HCT116 (cell line): ENCODE results near the gene SAMD1.

Experiments
- ATF3 ChIP-seq: IDR thresholded peaks from 2 replicates; pipeline ENCODE4 v1.6.1; 2012
- CTCF ChIP-seq, 3 experiments: fragments of 200-600 bp in 1 of 3; sonication (generic) in 1 of 3; IDR thresholded peaks in 2 of 3; conservative IDR thresholded peaks in 1 of 3; 2 replicates each; pipeline ENCODE4 v1.5.1; 2012 to 2017; ENCODE audit warnings: low read depth in 2 of 3, low read length in 2 of 3, antibody characterized with exemption in 1 of 3, borderline replicate concordance in 1 of 3, control low read depth in 1 of 3, mild to moderate bottlenecking in 1 of 3, mixed read lengths in 1 of 3, mixed run types in 1 of 3, moderate library complexity in 1 of 3; ENCODE audit not compliant: insufficient read depth in 1 of 3
- EGR1 ChIP-seq: IDR thresholded peaks from 2 replicates; pipeline ENCODE4 v1.6.1; 2012; ENCODE audit warnings: low read depth
- EZH2 ChIP-seq: fragments of 200-600 bp; sonication (generic); IDR thresholded peaks from 2 replicates; pipeline ENCODE4 v1.6.1; 2017; ENCODE audit warnings: antibody characterized with exemption, mixed run types
- FOSL1 ChIP-seq: IDR thresholded peaks from 2 replicates; pipeline ENCODE4 v1.6.1; 2012; ENCODE audit warnings: low read depth
- JUND ChIP-seq: IDR thresholded peaks from 2 replicates; pipeline ENCODE4 v1.6.1; 2012
- POLR2A ChIP-seq: IDR thresholded peaks from 2 replicates; pipeline ENCODE4 v1.7.0; 2011; ENCODE audit warnings: borderline replicate concordance; ENCODE audit not compliant: insufficient read depth, insufficient read length; ENCODE audit errors: extremely low read depth
- RAD21 ChIP-seq: IDR thresholded peaks from 2 replicates; pipeline ENCODE4 v1.6.1; 2012; ENCODE audit warnings: low read depth, mild to moderate bottlenecking
- REST ChIP-seq: IDR thresholded peaks from 2 replicates; pipeline ENCODE4 v1.6.1; 2012; ENCODE audit warnings: low read depth
- SP1 ChIP-seq: IDR thresholded peaks from 2 replicates; pipeline ENCODE4 v1.6.1; 2012; ENCODE audit warnings: low read depth
- SRF ChIP-seq: IDR thresholded peaks from 2 replicates; pipeline ENCODE4 v1.6.1; 2012; ENCODE audit warnings: low read depth
- ZFX ChIP-seq: fragments of 450-650 bp; IDR thresholded peaks from 2 replicates; pipeline ENCODE4 v1.6.1; 2017
- ZNF274 ChIP-seq: fragments of 200-500 bp; sonication (Bioruptor generic); IDR thresholded peaks from 2 replicates; pipeline ENCODE4 v1.6.1; 2014; ENCODE audit warnings: mild to moderate bottlenecking, low read depth, low read length, inconsistent platforms

GRCh38 chr19:14117668-14118164 is 27.2 kb upstream of the SAMD1 start, which contains the start of gene PRKACA:
- TF ChIP-seq POLR2A (no peak), ZFX (no peak), CTCF (IDR thresholded peaks at IDR 0.05 in 2 of 3, conservative IDR thresholded peaks at IDR 0.05 in 1 of 3; ENCODE audit: borderline replicate concordance in 1 of 3, insufficient read depth in 1 of 3, low read depth in 2 of 3, low read length in 2 of 3) (no peak), ZNF274 (no peak), REST (no peak), FOSL1 (no peak), SP1 (peak; percentile 100), SRF (no peak), JUND (no peak), ATF3 (no peak), RAD21 (no peak), EZH2 (no peak), EGR1 (peak; percentile 99)
